HCT116 (cell line): ENCODE results near the gene PRSS22. TPM values are rescaled to one million over a fixed set of nuclear protein-coding genes. Genes with fewer than 3 reads are reported as not detected.

Experiments used
- ATAC-seq: fragments of 200-7000 bp; cut with Tn5 transposase; 2 replicates; pipeline ENCODE4 v1.9.1; 2020; ENCODE audit warnings: mild to moderate bottlenecking, moderate library complexity
- BruUV-seq: library from RNA; stranded (reverse); fragments of 400-500 nt; replicated peaks from 2 replicates; lab custom pipeline; 2021; lab: Mats Ljungman, UMichigan
- CTCF ChIA-PET: fragments of 300-600 bp; sonication (Branson Sonifier 250); formaldehyde crosslinking; loops from one replicate; lab custom pipeline; 2021; ENCODE audit warnings: antibody characterized with exemption; lab: Charles Lee
- POLR2A ChIA-PET: fragments of 300-600, 350-600 bp; sonication (Branson Sonifier 250); formaldehyde crosslinking; loops from one replicate; lab custom pipeline; 2021; ENCODE audit warnings: antibody characterized with exemption; lab: Charles Lee
- RAD21 ChIA-PET, 2 experiments: fragments of 300-600 bp; sonication (Branson Sonifier 250); formaldehyde crosslinking; loops; one replicate each; lab custom pipeline; 2023; ENCODE audit warnings: low total read pairs in 2 of 2; ENCODE audit not compliant: uncharacterized antibody in 2 of 2, unreplicated experiment in 2 of 2, low non-redundant PET in 1 of 2; lab: Charles Lee
- DNase-seq: peaks from one replicate; pipeline ENCODE4 v3.0.0-alpha.2; 2010; ENCODE audit warnings: low read depth, low spot score
- H2AFZ ChIP-seq: fragments of 200-600 bp; shearing (Covaris generic), sonication (generic); 2 replicates; pipeline ENCODE4 v1.6.1; 2017; ENCODE audit warnings: low read depth, mixed run types, mixed read lengths, antibody characterized with exemption, low read length; ENCODE audit not compliant: poor library complexity, severe bottlenecking
- H3K27ac ChIP-seq: 2 replicates; pipeline ENCODE4 v1.5.1; 2012; ENCODE audit warnings: low read depth, low read length
- H3K27me3 ChIP-seq: fragments of 200-600 bp; sonication (generic); 2 replicates; pipeline ENCODE4 v1.6.1; 2016; ENCODE audit warnings: mixed run types, low read length, mixed read lengths; ENCODE audit not compliant: insufficient read depth
- H3K36me3 ChIP-seq, 2 experiments: fragments of 200-500 bp in 1 of 2; fragments of 200-600 bp in 1 of 2; sonication (Bioruptor generic) in 1 of 2; sonication (generic) in 1 of 2; 2 replicates each; pipeline versions ENCODE4 v1.5.1 to v1.6.1; 2014 to 2016; ENCODE audit warnings: low read length in 2 of 2, inconsistent platforms in 1 of 2, mixed read lengths in 1 of 2, mixed run types in 1 of 2; ENCODE audit not compliant: insufficient read depth in 2 of 2, control insufficient read depth in 1 of 2
- H3K4me1 ChIP-seq, 2 experiments: fragments of 200-600 bp in 1 of 2; sonication (generic) in 1 of 2; 2 replicates each; pipeline versions ENCODE4 v1.5.1 to v1.6.1; 2012 to 2017; ENCODE audit warnings: low read length in 2 of 2, inconsistent platforms in 1 of 2, mild to moderate bottlenecking in 1 of 2, mixed read lengths in 1 of 2, mixed run types in 1 of 2, moderate library complexity in 1 of 2; ENCODE audit not compliant: insufficient read depth in 2 of 2, control insufficient read depth in 1 of 2
- H3K4me2 ChIP-seq: fragments of 200-600 bp; sonication (generic); 2 replicates; pipeline ENCODE4 v1.6.1; 2017; ENCODE audit warnings: mixed run types, low read length, mixed read lengths
- H3K4me3 ChIP-seq, 2 experiments: fragments of 200-600 bp in 1 of 2; sonication (generic) in 1 of 2; replicated peaks in 1 of 2; 2 replicates each; pipeline ENCODE4 v1.5.1; 2011 to 2016; ENCODE audit warnings: low read length in 2 of 2, control low read depth in 1 of 2, low read depth in 1 of 2, mild to moderate bottlenecking in 1 of 2, mixed read lengths in 1 of 2, mixed run types in 1 of 2
- H3K79me2 ChIP-seq: fragments of 200-600 bp; sonication (generic); 2 replicates; pipeline ENCODE4 v1.6.1; 2017; ENCODE audit warnings: mild to moderate bottlenecking, mixed run types, low read length, moderate library complexity, mixed read lengths; ENCODE audit not compliant: insufficient read depth
- H3K9ac ChIP-seq: fragments of 200-600 bp; sonication (generic); 2 replicates; pipeline ENCODE4 v1.6.1; 2016; ENCODE audit warnings: low read length, mixed read lengths
- H3K9me2 ChIP-seq: fragments of 200-600 bp; sonication (generic), shearing (Covaris generic); 2 replicates; pipeline ENCODE4 v1.6.1; 2017; ENCODE audit warnings: mixed run types, mild to moderate bottlenecking, moderate library complexity; ENCODE audit not compliant: insufficient read depth
- H3K9me3 ChIP-seq, 2 experiments: fragments of 200-500 bp in 1 of 2; fragments of 200-600 bp in 1 of 2; sonication (Bioruptor generic) in 1 of 2; sonication (generic) in 1 of 2; 2 replicates each; pipeline ENCODE4 v1.6.1; 2014 to 2017; ENCODE audit warnings: low read length in 2 of 2, mixed read lengths in 2 of 2, inconsistent platforms in 1 of 2, low read depth in 1 of 2, mild to moderate bottlenecking in 1 of 2, mixed run types in 1 of 2, moderate library complexity in 1 of 2; ENCODE audit not compliant: control insufficient read depth in 1 of 2, insufficient read depth in 1 of 2
- H4K20me1 ChIP-seq: fragments of 200-600 bp; sonication (generic), shearing (Covaris generic); 2 replicates; pipeline ENCODE4 v1.6.1; 2017; ENCODE audit warnings: mixed run types, mild to moderate bottlenecking, moderate library complexity; ENCODE audit not compliant: insufficient read depth
- CEBPB ChIP-seq: IDR thresholded peaks from 2 replicates; pipeline ENCODE4 v1.6.1; 2012; ENCODE audit warnings: low read depth
- CTCF ChIP-seq, 3 experiments: fragments of 200-600 bp in 1 of 3; sonication (generic) in 1 of 3; IDR thresholded peaks in 2 of 3; conservative IDR thresholded peaks in 1 of 3; 2 replicates each; pipeline ENCODE4 v1.5.1; 2012 to 2017; ENCODE audit warnings: low read depth in 2 of 3, low read length in 2 of 3, antibody characterized with exemption in 1 of 3, borderline replicate concordance in 1 of 3, control low read depth in 1 of 3, mild to moderate bottlenecking in 1 of 3, mixed read lengths in 1 of 3, mixed run types in 1 of 3, moderate library complexity in 1 of 3; ENCODE audit not compliant: insufficient read depth in 1 of 3
- EGR1 ChIP-seq: IDR thresholded peaks from 2 replicates; pipeline ENCODE4 v1.6.1; 2012; ENCODE audit warnings: low read depth
- JUND ChIP-seq: IDR thresholded peaks from 2 replicates; pipeline ENCODE4 v1.6.1; 2012
- POLR2A ChIP-seq: IDR thresholded peaks from 2 replicates; pipeline ENCODE4 v1.7.0; 2011; ENCODE audit warnings: borderline replicate concordance; ENCODE audit not compliant: insufficient read depth, insufficient read length; ENCODE audit errors: extremely low read depth
- POLR2AphosphoS5 ChIP-seq: IDR thresholded peaks from 2 replicates; pipeline ENCODE4 v1.6.1; 2011; ENCODE audit warnings: mild to moderate bottlenecking, low read depth, low read length, moderate library complexity
- TCF7L2 ChIP-seq: IDR thresholded peaks from 2 replicates; pipeline ENCODE4 v1.7.0; 2011; ENCODE audit warnings: borderline replicate concordance, inconsistent platforms; ENCODE audit not compliant: insufficient read depth, insufficient read length; ENCODE audit errors: extremely low read depth
- YY1 ChIP-seq: IDR thresholded peaks from 2 replicates; pipeline ENCODE4 v1.6.1; 2011; ENCODE audit warnings: low read length, low read depth, moderate library complexity, mild to moderate bottlenecking; ENCODE audit not compliant: insufficient replicate concordance; ENCODE audit errors: extremely low read depth
- ZBTB33 ChIP-seq: IDR thresholded peaks from 2 replicates; pipeline ENCODE4 v1.6.1; 2011; ENCODE audit warnings: mild to moderate bottlenecking, low read length, moderate library complexity; ENCODE audit not compliant: insufficient replicate concordance; ENCODE audit errors: extremely low read depth
- ZFX ChIP-seq: fragments of 450-650 bp; IDR thresholded peaks from 2 replicates; pipeline ENCODE4 v1.6.1; 2017
- ZNF274 ChIP-seq: fragments of 200-500 bp; sonication (Bioruptor generic); IDR thresholded peaks from 2 replicates; pipeline ENCODE4 v1.6.1; 2014; ENCODE audit warnings: mild to moderate bottlenecking, low read depth, low read length, inconsistent platforms
- intact Hi-C: fragments of 100-400 bp; cut with micrococcal nuclease; formaldehyde crosslinking; loops from 2 replicates; pipeline ENCODE4 v1.10.0; 2022
- total RNA-seq: library from RNA; stranded (reverse); gene quantifications from one replicate; pipeline ENCODE4 v1.2.1, GENCODE V29; 2021; ENCODE audit not compliant: unreplicated experiment

Gene PRSS22
- total RNA-seq, 1 experiment from 2014 or later = 20.2 TPM

GRCh38 chr16:2904100-2904921, 46.3 kb upstream of the PRSS22 start:
- TF ChIP-seq CEBPB = no peak
- no peak for TF ChIP-seq YY1
- no peak for TF ChIP-seq TCF7L2
- no peak for TF ChIP-seq EGR1
- no peak for TF ChIP-seq JUND
- TF ChIP-seq ZFX = no peak
- no peak for TF ChIP-seq ZNF274
- peak in 2 of 3 experiments; percentile 80 to 92; a peak in 4 of 6 replicates for TF ChIP-seq CTCF (IDR thresholded peaks at IDR 0.05 in 2 of 3, conservative IDR thresholded peaks at IDR 0.05 in 1 of 3; ENCODE audit: borderline replicate concordance in 1 of 3, insufficient read depth in 1 of 3, low read depth in 2 of 3, low read length in 2 of 3)
- TF ChIP-seq POLR2A = peak; percentile 16
- TF ChIP-seq ZBTB33 = no peak
- TF ChIP-seq POLR2AphosphoS5 = peak; percentile 61
- Histone ChIP-seq H4K20me1 (no peaks in the 10 kb centered on the region), H3K4me1 (peaks cover 12 to 22% of the 10 kb centered on the region in 2 experiments), H3K9ac (peak overlapping the region; percentile 90), H3K27me3 (no peaks in the 10 kb centered on the region), H3K27ac (peak overlapping the region; percentile 97), H3K9me2 (no peaks in the 10 kb centered on the region), H3K36me3 (no peaks in the 10 kb centered on the region), H3K4me3 (peak overlapping the region; percentile 76 to 93), H3K79me2 (no peaks in the 10 kb centered on the region), H2AFZ (peak overlapping the region; percentile 75), H3K4me2 (peak overlapping the region; percentile 85), H3K9me3 (no peaks in the 10 kb centered on the region)
- BruUV-seq = no TSS peak
- POLR2A ChIA-PET = interaction anchor here (1.0 kb wide), 1 partner anchor 22 kb away, joined by 4 read pairs; the partner anchor contains the start of gene FLYWCH2
- peak; percentile 70 for DNase-seq
- CTCF ChIA-PET = interaction anchor here (0.7 kb wide), 1 partner anchor 65 kb away, joined by 3 read pairs; no protein-coding TSS in a partner anchor
- peak; percentile 56 for ATAC-seq
- RAD21 ChIA-PET = no interaction called here
- intact Hi-C loops = loop anchor here (2.0 kb wide), 1 partner anchor 66 kb away; no protein-coding TSS in a partner anchor
